ENCODE data around the gene SERTAD2. TPM values are rescaled to one million over a fixed set of nuclear protein-coding genes. Genes with fewer than 3 reads are reported as not detected.
A peak's percentile ranks its signal among the peaks of the same experiment; 100 is the strongest.

The SERTAD2 gene
- total RNA-seq (10 to 100 TPM; 10.3 to 13.2 (median 11.5) TPM), polyA plus RNA-seq (1 to 10 TPM; 3.3 to 9.2 (median 4.1) TPM)
- long read RNA-seq, donor 1 = 0 reads
- long read RNA-seq, donor 2, partial matches to known transcripts = 0 of 2 reads
- long read RNA-seq, donor 2, other reads (novel, unspliced or antisense) = 2 of 2 reads

DNA sequence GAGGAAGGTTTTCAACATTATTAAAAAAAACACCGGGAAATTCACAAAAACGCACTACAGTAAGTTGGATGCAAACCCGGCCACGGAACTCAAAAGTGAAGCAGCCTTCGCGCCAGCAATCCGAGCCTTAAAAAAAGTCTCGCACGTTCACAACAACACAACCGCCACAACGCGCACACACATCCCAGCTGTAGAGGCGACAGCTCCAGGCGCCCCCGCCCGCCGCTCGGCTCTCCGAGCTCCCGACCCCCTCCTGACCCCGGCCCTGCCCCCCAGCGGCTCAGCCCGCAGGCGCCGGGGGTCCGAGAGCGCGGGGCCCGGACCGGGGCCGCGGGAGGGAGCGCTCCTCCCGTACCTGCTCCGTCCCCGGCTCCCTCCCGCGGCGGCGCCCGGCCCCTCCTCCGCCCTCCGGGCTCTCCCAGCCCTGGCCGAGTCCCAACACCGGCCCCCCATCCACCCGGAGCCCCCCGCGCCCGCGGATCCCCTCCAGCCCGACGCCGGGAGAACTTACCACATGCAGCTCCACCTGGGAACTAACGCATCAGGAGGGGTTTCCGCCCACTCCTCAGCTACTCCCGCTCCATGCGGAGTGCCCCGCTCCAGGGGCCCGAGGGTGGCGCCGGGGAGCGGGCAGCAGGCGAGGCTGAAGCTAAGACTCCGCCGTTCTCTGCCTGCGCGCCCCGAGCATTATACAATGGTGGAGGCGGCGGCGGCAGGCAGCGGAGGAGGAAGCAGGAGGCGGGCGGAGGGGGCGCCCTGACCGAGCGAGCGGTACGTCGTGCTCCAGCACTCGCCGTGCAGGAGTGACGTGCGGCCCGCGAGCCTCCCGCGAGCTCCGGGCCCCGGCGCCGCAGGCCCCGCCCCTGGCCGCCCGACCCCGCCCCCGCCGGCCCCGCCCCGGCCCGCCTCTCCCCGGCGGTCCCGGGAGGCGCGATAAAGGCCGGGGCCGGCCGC, at the start of gene SERTAD2:
Gene SERTAD2 (minus strand): TSS at position 805 of the 954 bp plus-strand sequence. CDS start 17,042 bp downstream, outside the sequence.
- WGBS, 3 donors = 0% methylated on average over 61 to 100 of the region's 109 CpGs
- no peaks in the 10 kb centered on the region for H3K9me3 ChIP-seq
- H3K36me3 ChIP-seq (ENCODE audit: insufficient read depth in 1 of 2, low read depth in 1 of 2) = no peaks in the 10 kb centered on the region
- DNase-seq (peak; percentile 89 to 95), ATAC-seq (peak; percentile 83 to 89 (median 86))
- H3K4me1 ChIP-seq = peaks cover 41% of the 10 kb centered on the region
- no peaks in the 10 kb centered on the region for H3K27me3 ChIP-seq (ENCODE audit: insufficient read depth in 3 of 3, low read length in 2 of 3)
- peak within 1 kb of the TSS; percentile 98 for H3K27ac ChIP-seq
- intact Hi-C loops (cut with DNase I) = loop anchor here (2.0 to 5.0 kb wide), 6 partner anchors 97 to 646 kb away; no protein-coding TSS in a partner anchor
- H3K4me3 ChIP-seq = peak within 1 kb of the TSS; percentile 82
- TF ChIP-seq, protein P1, sequence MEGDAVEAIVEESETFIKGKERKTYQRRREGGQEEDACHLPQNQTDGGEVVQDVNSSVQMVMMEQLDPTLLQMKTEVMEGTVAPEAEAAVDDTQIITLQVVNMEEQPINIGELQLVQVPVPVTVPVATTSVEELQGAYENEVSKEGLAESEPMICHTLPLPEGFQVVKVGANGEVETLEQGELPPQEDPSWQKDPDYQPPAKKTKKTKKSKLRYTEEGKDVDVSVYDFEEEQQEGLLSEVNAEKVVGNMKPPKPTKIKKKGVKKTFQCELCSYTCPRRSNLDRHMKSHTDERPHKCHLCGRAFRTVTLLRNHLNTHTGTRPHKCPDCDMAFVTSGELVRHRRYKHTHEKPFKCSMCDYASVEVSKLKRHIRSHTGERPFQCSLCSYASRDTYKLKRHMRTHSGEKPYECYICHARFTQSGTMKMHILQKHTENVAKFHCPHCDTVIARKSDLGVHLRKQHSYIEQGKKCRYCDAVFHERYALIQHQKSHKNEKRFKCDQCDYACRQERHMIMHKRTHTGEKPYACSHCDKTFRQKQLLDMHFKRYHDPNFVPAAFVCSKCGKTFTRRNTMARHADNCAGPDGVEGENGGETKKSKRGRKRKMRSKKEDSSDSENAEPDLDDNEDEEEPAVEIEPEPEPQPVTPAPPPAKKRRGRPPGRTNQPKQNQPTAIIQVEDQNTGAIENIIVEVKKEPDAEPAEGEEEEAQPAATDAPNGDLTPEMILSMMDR (IDR thresholded peaks at IDR 0.05) = no peak

DNA sequence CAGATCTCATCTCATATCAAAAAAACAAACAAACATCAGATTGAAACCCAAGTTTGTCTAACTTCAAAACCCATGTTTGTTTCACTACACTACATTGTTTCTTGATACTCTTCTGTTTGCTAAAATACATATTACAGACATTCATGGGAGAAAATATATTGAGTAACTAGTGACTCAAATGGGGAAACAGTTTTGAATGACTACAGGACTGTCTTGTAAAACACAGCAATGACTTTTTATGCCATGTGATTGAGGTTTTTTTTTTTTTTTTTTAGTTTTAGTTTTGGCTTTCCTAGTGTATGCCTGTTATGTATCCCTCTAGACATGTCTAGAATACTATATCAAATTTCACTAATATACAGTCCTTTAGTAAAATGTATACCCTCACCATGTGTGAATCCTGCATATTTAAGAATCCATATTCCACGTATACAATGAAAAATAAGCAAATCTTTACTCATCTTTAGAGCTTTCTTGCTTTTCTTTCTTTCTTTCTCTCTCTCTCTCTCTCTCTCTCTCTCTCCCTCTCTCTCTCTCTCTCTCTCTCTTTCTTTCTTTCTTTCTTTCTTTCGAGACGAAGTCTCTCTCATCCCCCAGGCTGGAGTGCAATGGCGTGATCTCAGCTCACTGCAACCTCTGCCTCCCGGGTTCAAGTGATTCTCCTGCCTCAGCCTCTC, 46.6 kb upstream of the SERTAD2 start:
- intact Hi-C loops (cut with DNase I) = no loop called here
- H3K36me3 ChIP-seq (ENCODE audit: insufficient read depth in 1 of 2, low read depth in 1 of 2) = no peaks in the 10 kb centered on the region
- H3K4me3 ChIP-seq = no peak overlapping the region
- ATAC-seq (no peak), DNase-seq (no peak)
- no peaks in the 10 kb centered on the region for H3K27me3 ChIP-seq (ENCODE audit: insufficient read depth in 3 of 3, low read length in 2 of 3)
- H3K27ac ChIP-seq = no peak overlapping the region
- WGBS, 3 donors = 95 to 96% (median 95%) methylated on average over 5 of the region's 5 CpGs
- H3K9me3 ChIP-seq = no peaks in the 10 kb centered on the region
- H3K4me1 ChIP-seq = no peaks in the 10 kb centered on the region
- TF ChIP-seq, protein P1 (IDR thresholded peaks at IDR 0.05) = no peak

DNA sequence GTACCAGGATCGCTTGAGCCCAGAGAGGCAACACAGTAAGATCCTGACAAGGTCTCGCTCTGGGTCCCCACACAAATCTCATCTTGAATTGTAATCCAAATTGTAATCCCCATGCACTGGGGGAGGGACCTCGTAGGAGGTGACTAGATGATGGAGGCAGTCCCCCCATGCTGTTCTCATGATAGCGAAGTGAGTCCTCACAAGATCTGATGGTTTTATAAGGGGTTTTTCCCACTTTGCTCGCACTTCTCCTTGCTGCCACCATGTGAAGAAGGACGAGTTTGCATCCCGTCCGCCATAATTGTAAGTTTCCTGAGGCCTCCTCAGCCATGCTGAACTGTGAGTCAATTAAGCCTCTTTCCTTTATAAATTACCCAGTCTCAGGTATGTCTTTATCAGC, 46.0 kb upstream of the SERTAD2 start:
- no peaks in the 10 kb centered on the region for H3K4me1 ChIP-seq
- intact Hi-C loops (cut with DNase I) = no loop called here
- no peak overlapping the region for H3K27ac ChIP-seq
- DNase-seq = no peak
- no peak for ATAC-seq
- H3K36me3 ChIP-seq (ENCODE audit: insufficient read depth in 1 of 2, low read depth in 1 of 2) = no peaks in the 10 kb centered on the region
- no peaks in the 10 kb centered on the region for H3K9me3 ChIP-seq
- H3K27me3 ChIP-seq (ENCODE audit: insufficient read depth in 3 of 3, low read length in 2 of 3) = no peaks in the 10 kb centered on the region
- TF ChIP-seq, protein P1 (IDR thresholded peaks at IDR 0.05) = no peak
- 95 to 98% (median 96%) methylated on average over 8 of the region's 8 CpGs for WGBS, 3 donors
- H3K4me3 ChIP-seq = no peak overlapping the region

GRCh38 chr2:64698668-64699444, 45.1 kb upstream of the SERTAD2 start:
- Histone ChIP-seq H3K4me1 (no peaks in the 10 kb centered on the region), H3K36me3 (ENCODE audit: insufficient read depth in 1 of 2, low read depth in 1 of 2) (no peaks in the 10 kb centered on the region), H3K9me3 (no peaks in the 10 kb centered on the region), H3K27ac (no peak overlapping the region), H3K27me3 (ENCODE audit: insufficient read depth in 3 of 3, low read length in 2 of 3) (no peaks in the 10 kb centered on the region), H3K4me3 (no peak overlapping the region)
- TF ChIP-seq, protein P1 (IDR thresholded peaks at IDR 0.05) = no peak
- intact Hi-C loops (cut with DNase I) = no loop called here
- ATAC-seq = no peak
- 60 to 75% (median 67%) methylated on average over 4 of the region's 4 CpGs for WGBS, 3 donors
- DNase-seq = no peak
